AG09319 (cell line): ENCODE measurements around the gene SRRM3.
"Not testable (repeated sequence)": the region's sequence is repeated elsewhere in the genome, so short reads cannot be mapped to it uniquely, and the experiment has no call there.

Source experiments
- DNase-seq: peaks from one replicate; pipeline ENCODE4 v3.0.0-alpha.2; 2010; ENCODE audit warnings: low read depth; ENCODE audit errors: extremely low read depth
- CTCF ChIP-seq: IDR thresholded peaks from 2 replicates; pipeline ENCODE4 v1.5.1; 2011; ENCODE audit warnings: low read depth, mild to moderate bottlenecking, inconsistent platforms, low read length, moderate library complexity

The SRRM3 gene

GRCh38 chr7:76201732-76202665, at the start of gene SRRM3:
TSS of gene SRRM3 (plus strand) at chr7:76201896. CDS start at chr7:76235067, 33,171 bp downstream.
- DNase-seq = peak; percentile 30
- TF ChIP-seq CTCF = peak; percentile 42

GRCh38 chr7:76151932-76152331, 49.8 kb upstream of the SRRM3 start:
- DNase-seq = no peak
- TF ChIP-seq CTCF = no peak

- not testable (repeated sequence) for DNase-seq
These were observed 48.0 kb upstream of the SRRM3 start for GRCh38 chr7:76153571-76154230.

GRCh38 chr7:76155938-76156337, 45.8 kb upstream of the SRRM3 start:
- no peak for TF ChIP-seq CTCF
- DNase-seq = no peak

GRCh38 chr7:76156992-76157685, 44.6 kb upstream of the SRRM3 start:
- not testable (repeated sequence) for DNase-seq

- DNase-seq = not testable (repeated sequence)
These were observed 43.3 kb upstream of the SRRM3 start for GRCh38 chr7:76158416-76158815.

- DNase-seq = not testable (repeated sequence)
These were observed 39.1 kb upstream of the SRRM3 start for GRCh38 chr7:76162416-76163170.

- DNase-seq = not testable (repeated sequence)
These were observed 37.9 kb upstream of the SRRM3 start for GRCh38 chr7:76163812-76164211.

- TF ChIP-seq CTCF = no peak
- no peak for DNase-seq
These were observed 36.4 kb upstream of the SRRM3 start for GRCh38 chr7:76165106-76165972.
